Loucy (cell line): ENCODE measurements around the gene FHDC1.

Experiments
- H2AFZ ChIP-seq: fragments of 200-600 bp; sonication (generic); 2 replicates; pipeline ENCODE4 v1.6.0; 2016; ENCODE audit warnings: antibody characterized with exemption, mild to moderate bottlenecking, low read length, moderate library complexity
- H3F3A ChIP-seq: fragments of 200-600 bp; 2 replicates; pipeline ENCODE4 v1.6.0; 2016; ENCODE audit warnings: antibody characterized with exemption, low read depth, mild to moderate bottlenecking
- H3K27me3 ChIP-seq: fragments of 200-600 bp; sonication (generic); 2 replicates; pipeline ENCODE4 v1.6.1; 2014; ENCODE audit warnings: low read length, mild to moderate bottlenecking; ENCODE audit not compliant: insufficient read depth, poor library complexity, severe bottlenecking
- H3K36me3 ChIP-seq: fragments of 200-600 bp; sonication (generic); 2 replicates; pipeline ENCODE4 v1.6.1; 2016; ENCODE audit warnings: low read length; ENCODE audit not compliant: insufficient read depth
- H3K4me1 ChIP-seq: fragments of 200-600 bp; sonication (generic); 2 replicates; pipeline ENCODE4 v1.5.1; 2014; ENCODE audit warnings: low read length, mild to moderate bottlenecking; ENCODE audit not compliant: insufficient read depth, poor library complexity, severe bottlenecking
- H3K4me2 ChIP-seq: fragments of 200-600 bp; sonication (generic); 2 replicates; pipeline ENCODE4 v1.6.0; 2014; ENCODE audit warnings: antibody characterized with exemption, low read length, low read depth, mild to moderate bottlenecking; ENCODE audit not compliant: poor library complexity, severe bottlenecking
- H3K4me3 ChIP-seq: fragments of 200-600 bp; sonication (generic); 2 replicates; pipeline ENCODE4 v1.5.1; 2014; ENCODE audit warnings: low read length, mild to moderate bottlenecking, mixed read lengths; ENCODE audit not compliant: poor library complexity, severe bottlenecking
- H3K79me2 ChIP-seq: fragments of 200-600 bp; sonication (generic); 2 replicates; pipeline ENCODE4 v1.6.1; 2014; ENCODE audit warnings: low read length; ENCODE audit not compliant: insufficient read depth
- H3K9ac ChIP-seq: fragments of 200-600 bp; sonication (generic); 2 replicates; pipeline ENCODE4 v1.6.0; 2014; ENCODE audit warnings: mild to moderate bottlenecking, low read depth, low read length, moderate library complexity; ENCODE audit not compliant: poor library complexity, severe bottlenecking
- H3K9me2 ChIP-seq: fragments of 200-600 bp; sonication (generic); replicated peaks from 2 replicates; pipeline ENCODE4 v1.6.1; 2016; ENCODE audit warnings: low read depth, low read length, mixed read lengths
- H3K9me3 ChIP-seq: fragments of 200-600 bp; sonication (generic); 2 replicates; pipeline ENCODE4 v1.6.1; 2014; ENCODE audit warnings: mild to moderate bottlenecking, antibody characterized with exemption, low read length, low read depth; ENCODE audit not compliant: insufficient read depth
- H4K20me1 ChIP-seq: fragments of 200-600 bp; sonication (generic); 2 replicates; pipeline ENCODE4 v1.6.0; 2014; ENCODE audit warnings: antibody characterized with exemption, low read length, mild to moderate bottlenecking; ENCODE audit not compliant: insufficient read depth, poor library complexity, severe bottlenecking
- EZH2phosphoT487 ChIP-seq: fragments of 200-600 bp; IDR thresholded peaks from 2 replicates; pipeline ENCODE4 v1.6.1; 2018; ENCODE audit warnings: antibody characterized with exemption, mild to moderate bottlenecking, moderate library complexity, borderline replicate concordance
- TF ChIP-seq, protein P1 (sequence below): fragments of 200-600 bp; sonication (generic); conservative IDR thresholded peaks from 2 replicates; pipeline ENCODE4 v1.5.1; 2014; ENCODE audit warnings: mild to moderate bottlenecking, antibody characterized with exemption, low read length

Gene FHDC1

GRCh38 chr4:152981842-152982241, 45.7 kb downstream of the FHDC1 start:
- H3K9ac ChIP-seq = no peak overlapping the region
- H3K79me2 ChIP-seq = no peaks in the 10 kb centered on the region
- H3K27me3 ChIP-seq = no peaks in the 10 kb centered on the region
- no peaks in the 10 kb centered on the region for H3K9me3 ChIP-seq
- H4K20me1 ChIP-seq = no peaks in the 10 kb centered on the region
- no peak overlapping the region for H2AFZ ChIP-seq
- TF ChIP-seq, protein P1, sequence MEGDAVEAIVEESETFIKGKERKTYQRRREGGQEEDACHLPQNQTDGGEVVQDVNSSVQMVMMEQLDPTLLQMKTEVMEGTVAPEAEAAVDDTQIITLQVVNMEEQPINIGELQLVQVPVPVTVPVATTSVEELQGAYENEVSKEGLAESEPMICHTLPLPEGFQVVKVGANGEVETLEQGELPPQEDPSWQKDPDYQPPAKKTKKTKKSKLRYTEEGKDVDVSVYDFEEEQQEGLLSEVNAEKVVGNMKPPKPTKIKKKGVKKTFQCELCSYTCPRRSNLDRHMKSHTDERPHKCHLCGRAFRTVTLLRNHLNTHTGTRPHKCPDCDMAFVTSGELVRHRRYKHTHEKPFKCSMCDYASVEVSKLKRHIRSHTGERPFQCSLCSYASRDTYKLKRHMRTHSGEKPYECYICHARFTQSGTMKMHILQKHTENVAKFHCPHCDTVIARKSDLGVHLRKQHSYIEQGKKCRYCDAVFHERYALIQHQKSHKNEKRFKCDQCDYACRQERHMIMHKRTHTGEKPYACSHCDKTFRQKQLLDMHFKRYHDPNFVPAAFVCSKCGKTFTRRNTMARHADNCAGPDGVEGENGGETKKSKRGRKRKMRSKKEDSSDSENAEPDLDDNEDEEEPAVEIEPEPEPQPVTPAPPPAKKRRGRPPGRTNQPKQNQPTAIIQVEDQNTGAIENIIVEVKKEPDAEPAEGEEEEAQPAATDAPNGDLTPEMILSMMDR = no peak
- no peak for TF ChIP-seq EZH2phosphoT487
- no peaks in the 10 kb centered on the region for H3K36me3 ChIP-seq
- no peak overlapping the region for H3K4me2 ChIP-seq
- H3K4me3 ChIP-seq = no peak overlapping the region
- no peaks in the 10 kb centered on the region for H3K4me1 ChIP-seq
- H3K9me2 ChIP-seq = no peaks in the 10 kb centered on the region
- no peaks in the 10 kb centered on the region for H3F3A ChIP-seq

DNA sequence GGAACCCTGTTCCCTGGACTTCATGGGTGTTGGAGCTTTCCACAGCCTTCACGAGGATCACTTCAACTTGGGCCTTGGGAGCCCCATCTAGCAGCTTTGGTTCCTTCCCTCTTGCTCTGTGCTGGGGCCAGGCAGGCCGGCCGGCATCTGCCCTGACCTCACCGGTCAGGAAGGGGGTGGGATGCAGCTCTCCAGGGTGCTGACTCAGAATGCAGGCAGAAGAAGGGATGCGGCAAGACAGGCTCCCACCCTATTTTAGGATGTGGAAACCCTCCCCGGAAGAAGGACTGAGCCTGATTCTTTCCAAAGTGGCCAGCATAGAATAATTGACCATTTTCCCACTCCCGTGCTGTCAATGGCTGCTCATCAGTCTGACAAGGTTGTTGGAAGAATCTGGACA, 47.1 kb downstream of the FHDC1 start:
- no peaks in the 10 kb centered on the region for H4K20me1 ChIP-seq
- H3K4me2 ChIP-seq = no peak overlapping the region
- no peaks in the 10 kb centered on the region for H3K36me3 ChIP-seq
- no peaks in the 10 kb centered on the region for H3K9me3 ChIP-seq
- H3K9ac ChIP-seq = no peak overlapping the region
- H3K9me2 ChIP-seq = no peaks in the 10 kb centered on the region
- TF ChIP-seq, protein P1 = no peak
- no peak for TF ChIP-seq EZH2phosphoT487
- H3K27me3 ChIP-seq = no peaks in the 10 kb centered on the region
- H3K79me2 ChIP-seq = no peaks in the 10 kb centered on the region
- no peaks in the 10 kb centered on the region for H3F3A ChIP-seq
- H2AFZ ChIP-seq = no peak overlapping the region
- no peaks in the 10 kb centered on the region for H3K4me1 ChIP-seq
- H3K4me3 ChIP-seq = no peak overlapping the region

DNA sequence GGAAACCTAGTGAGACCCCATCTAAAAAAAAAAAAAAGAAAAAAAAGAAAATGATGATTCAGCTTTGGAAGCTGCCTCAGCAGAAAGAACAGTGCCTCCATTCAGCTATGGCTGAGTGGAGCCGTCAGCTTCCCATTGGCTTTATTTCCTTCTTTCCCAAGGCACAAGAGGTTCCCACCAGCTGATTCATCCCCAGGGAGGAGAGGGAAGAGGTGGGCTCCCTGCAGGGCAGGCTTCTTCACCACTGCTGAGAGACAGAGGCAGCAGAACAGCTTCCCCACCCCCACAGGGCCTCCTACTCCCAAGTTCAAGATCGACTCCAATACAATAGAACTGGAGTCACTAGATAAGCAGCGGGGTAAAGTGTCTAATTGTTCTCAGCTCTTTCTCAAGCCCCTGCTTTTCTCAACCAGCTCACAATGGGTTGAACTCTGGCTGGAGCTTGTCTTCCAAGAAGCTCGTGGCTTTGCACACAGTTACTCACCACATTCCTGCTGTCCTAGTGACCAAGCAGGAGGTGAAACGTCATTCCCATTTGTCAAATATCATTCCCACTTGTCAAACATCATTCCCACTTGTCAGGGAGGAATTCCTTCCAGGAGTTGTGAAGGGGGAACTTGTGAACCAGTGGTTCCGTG, 47.8 kb downstream of the FHDC1 start:
- Histone ChIP-seq H3K4me2 (no peak overlapping the region), H3K79me2 (no peaks in the 10 kb centered on the region), H3K9ac (no peak overlapping the region), H3K9me2 (no peaks in the 10 kb centered on the region), H3K4me3 (no peak overlapping the region), H3F3A (no peaks in the 10 kb centered on the region), H4K20me1 (no peaks in the 10 kb centered on the region), H3K9me3 (no peaks in the 10 kb centered on the region), H3K27me3 (no peaks in the 10 kb centered on the region), H3K4me1 (no peaks in the 10 kb centered on the region), H2AFZ (no peak overlapping the region), H3K36me3 (no peaks in the 10 kb centered on the region)
- TF ChIP-seq EZH2phosphoT487 = no peak
- TF ChIP-seq, protein P1 = no peak
